Liver (tissue), 9 donors: ENCODE data around the gene HEPHL1. TPM values are rescaled to one million over a fixed set of nuclear protein-coding genes. Genes with fewer than 3 reads are reported as not detected.

Experiments
- DNase-seq: peaks from one replicate; pipeline ENCODE4 v3.0.0-alpha.2; 2017; ENCODE audit warnings: low spot score
- H3K27ac ChIP-seq, 2 donors: one replicate each; pipeline ENCODE4 v1.7.0; 2013; ENCODE audit warnings: inconsistent platforms in 2 of 2, low read length in 2 of 2, control low read depth in 1 of 2, low read depth in 1 of 2, mild to moderate bottlenecking in 1 of 2
- H3K27me3 ChIP-seq, 4 donors: one replicate each; pipeline versions ENCODE4 v1.6.1 to v1.7.0; 2013; ENCODE audit warnings: low read length in 3 of 4, inconsistent platforms in 1 of 4, mild to moderate bottlenecking in 1 of 4, moderate library complexity in 1 of 4; ENCODE audit not compliant: control insufficient read depth in 4 of 4, insufficient read depth in 4 of 4
- H3K36me3 ChIP-seq, 4 donors: one replicate each; pipeline versions ENCODE4 v1.6.1 to v1.7.0; 2013; ENCODE audit warnings: low read length in 3 of 4, mild to moderate bottlenecking in 3 of 4, low read depth in 1 of 4, moderate library complexity in 1 of 4; ENCODE audit not compliant: control insufficient read depth in 4 of 4, insufficient read depth in 3 of 4
- H3K4me1 ChIP-seq, 4 donors: one replicate each; pipeline versions ENCODE4 v1.6.1 to v1.7.0; 2013; ENCODE audit warnings: low read length in 3 of 4, mild to moderate bottlenecking in 3 of 4, moderate library complexity in 1 of 4; ENCODE audit not compliant: control insufficient read depth in 4 of 4, insufficient read depth in 4 of 4
- H3K4me3 ChIP-seq, 3 donors: one replicate each; pipeline versions ENCODE4 v1.6.1 to v1.7.0; 2013; ENCODE audit warnings: low read length in 3 of 3, control low read depth in 1 of 3, low read depth in 1 of 3, mild to moderate bottlenecking in 1 of 3
- H3K9ac ChIP-seq, 2 donors: one replicate each; pipeline ENCODE4 v1.7.0; 2013; ENCODE audit warnings: low read length in 2 of 2, mild to moderate bottlenecking in 2 of 2, moderate library complexity in 2 of 2, control low read depth in 1 of 2, low read depth in 1 of 2
- H3K9me3 ChIP-seq, 4 donors: one replicate each; pipeline versions ENCODE4 v1.6.1 to v1.7.0; 2013; ENCODE audit warnings: low read length in 3 of 4; ENCODE audit not compliant: control insufficient read depth in 4 of 4
- CTCF ChIP-seq: fragments of 150-350 bp; IDR thresholded peaks from 2 replicates; pipeline ENCODE4 v1.5.1; 2017; ENCODE audit warnings: improper control_type of control experiment, low read depth, low read length; ENCODE audit not compliant: missing input control
- EGR1 ChIP-seq, 2 donors: IDR thresholded peaks; 2 replicates each; pipeline ENCODE4 v1.6.1; 2016 to 2018; ENCODE audit warnings: antibody characterized with exemption in 2 of 2, low read depth in 2 of 2
- FOXA1 ChIP-seq: IDR thresholded peaks from 2 replicates; pipeline ENCODE4 v1.6.1; 2016; ENCODE audit warnings: antibody characterized with exemption
- FOXA2 ChIP-seq: IDR thresholded peaks from 2 replicates; pipeline ENCODE4 v1.6.1; 2016; ENCODE audit warnings: antibody characterized with exemption
- GABPA ChIP-seq, 2 donors: IDR thresholded peaks in 1 of 2; conservative IDR thresholded peaks in 1 of 2; 2 replicates each; pipeline ENCODE4 v1.6.1; 2016; ENCODE audit warnings: antibody characterized with exemption in 2 of 2, mild to moderate bottlenecking in 1 of 2, moderate library complexity in 1 of 2
- HNF4G ChIP-seq: IDR thresholded peaks from 2 replicates; pipeline ENCODE4 v1.6.1; 2016; ENCODE audit warnings: antibody characterized with exemption
- JUND ChIP-seq, 2 donors: IDR thresholded peaks; 2 replicates each; pipeline ENCODE4 v1.6.1; 2016; ENCODE audit warnings: antibody characterized with exemption in 2 of 2
- NR2F2 ChIP-seq: IDR thresholded peaks from 2 replicates; pipeline ENCODE4 v1.6.1; 2016; ENCODE audit warnings: antibody characterized with exemption
- RAD21 ChIP-seq, 2 donors: IDR thresholded peaks; 2 replicates each; pipeline ENCODE4 v1.6.1; 2016; ENCODE audit warnings: antibody characterized with exemption in 2 of 2, mild to moderate bottlenecking in 2 of 2
- RXRA ChIP-seq, 2 donors: IDR thresholded peaks; 2 replicates each; pipeline ENCODE4 v1.6.1; 2017 to 2018; ENCODE audit warnings: antibody characterized with exemption in 2 of 2, mild to moderate bottlenecking in 1 of 2
- SP1 ChIP-seq: IDR thresholded peaks from 2 replicates; pipeline ENCODE4 v1.6.1; 2018; ENCODE audit warnings: antibody characterized with exemption, mild to moderate bottlenecking
- TAF1 ChIP-seq: conservative IDR thresholded peaks from 2 replicates; pipeline ENCODE4 v1.6.1; 2016; ENCODE audit warnings: antibody characterized with exemption, mild to moderate bottlenecking
- YY1 ChIP-seq: IDR thresholded peaks from 2 replicates; pipeline ENCODE4 v1.6.1; 2016; ENCODE audit warnings: antibody characterized with exemption, mild to moderate bottlenecking
- WGBS: extraction: QIAGEN DNeasy Blood & Tissue Kit; methylation state at CpG from one replicate; pipeline ENCODE4 v1.1.7; 2013; 5-methylcytosine and 5-hydroxymethylcytosine counted together
- polyA plus RNA-seq, 2 donors: library from polyadenylated mRNA; stranded (reverse) in 1 of 2; unstranded in 1 of 2; fragments of 200-250 nt in 1 of 2; fragments of >200 nt in 1 of 2; fragmentation: Nextera tagmentation in 1 of 2; extraction: Ambion mirVana in 1 of 2; gene quantifications; one replicate each; pipeline versions ENCODE4 v1.2.1 to v1.2.3, GENCODE V29; 2013 to 2015
- total RNA-seq, 2 donors: library from RNA; depleted of rRNA; stranded (reverse); fragments of >200 nt; gene quantifications; one replicate each; pipeline ENCODE4 v1.2.3, GENCODE V29; 2014
- TF ChIP-seq, protein P1 (sequence below): IDR thresholded peaks from 2 replicates; pipeline ENCODE4 v1.6.1; 2016; ENCODE audit warnings: antibody characterized with exemption
- donor health status: healthy.
- donor health status: healthy.
- donor health status: healthy.
- donor health status: healthy.
- donor health status: healthy.

The HEPHL1 gene
- total and polyA plus RNA-seq, 4 donors, result 0.19 TPM; not detected in 3

GRCh38 chr11:94046796-94047195 lies 25.6 kb downstream of the HEPHL1 start:
- H3K4me3 ChIP-seq, result no peak overlapping the region
- H3K9me3 ChIP-seq, result no peaks in the 10 kb centered on the region
- H3K36me3 ChIP-seq, result no peaks in the 10 kb centered on the region
- no peak overlapping the region for H3K27ac ChIP-seq
- H3K9ac ChIP-seq, result no peak overlapping the region
- WGBS, result 35% methylated on average over 1 of the region's 1 CpG
- no peak for DNase-seq
- H3K27me3 ChIP-seq, result no peaks in the 10 kb centered on the region
- no peak for TF ChIP-seq NR2F2
- no peaks in the 10 kb centered on the region for H3K4me1 ChIP-seq

DNA sequence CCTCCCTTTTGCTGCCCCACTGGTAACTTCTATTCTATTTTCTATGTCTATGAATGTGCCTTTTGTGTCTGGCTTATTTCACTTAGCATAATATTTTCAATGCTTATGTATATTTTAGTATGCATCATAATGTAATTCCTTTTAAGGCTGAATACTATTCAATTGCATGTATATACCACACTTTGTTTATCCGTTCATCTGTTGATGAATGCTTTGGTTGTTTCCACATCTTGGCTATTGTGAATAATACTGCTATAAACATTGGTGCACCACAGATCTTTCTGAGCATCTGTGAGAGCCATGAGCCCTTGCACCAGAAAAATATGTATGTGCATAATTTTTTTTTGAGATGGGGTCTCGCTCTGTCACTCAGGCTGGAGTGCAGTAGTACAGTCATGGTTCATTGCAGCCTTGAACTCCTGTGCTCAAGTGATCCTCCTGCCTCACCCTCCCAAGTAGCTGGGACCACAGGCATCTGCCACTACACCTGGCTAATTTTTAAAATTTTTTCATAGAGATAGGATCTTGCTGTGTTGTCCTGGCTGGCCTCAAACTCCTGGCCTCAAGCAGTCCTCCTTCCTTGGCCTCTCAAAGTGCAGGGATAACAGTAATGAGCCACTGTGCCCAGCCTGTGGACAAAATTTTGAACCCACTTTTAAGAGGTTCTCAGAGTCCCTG lies 27.0 kb downstream of the HEPHL1 start:
- no peaks in the 10 kb centered on the region for H3K9me3 ChIP-seq
- no peak overlapping the region for H3K4me3 ChIP-seq
- no peak overlapping the region for H3K9ac ChIP-seq
- DNase-seq, result no peak
- TF ChIP-seq TAF1 (no peak), RAD21 (IDR thresholded peaks at IDR 0.05) (no peak), GABPA (IDR thresholded peaks at IDR 0.05 in 1 of 2, conservative IDR thresholded peaks at IDR 0.05 in 1 of 2) (no peak), FOXA1 (no peak), SP1 (no peak), RXRA (IDR thresholded peaks at IDR 0.05) (no peak), JUND (IDR thresholded peaks at IDR 0.05) (no peak), NR2F2 (no peak), CTCF (no peak), HNF4G (no peak), FOXA2 (no peak), YY1 (no peak), EGR1 (IDR thresholded peaks at IDR 0.05; ENCODE audit: low read depth in 2 of 2) (no peak)
- TF ChIP-seq, protein P1, sequence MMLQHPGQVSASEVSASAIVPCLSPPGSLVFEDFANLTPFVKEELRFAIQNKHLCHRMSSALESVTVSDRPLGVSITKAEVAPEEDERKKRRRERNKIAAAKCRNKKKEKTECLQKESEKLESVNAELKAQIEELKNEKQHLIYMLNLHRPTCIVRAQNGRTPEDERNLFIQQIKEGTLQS, result no peak
- H3K27ac ChIP-seq, result no peak overlapping the region
- WGBS, result 89% methylated on average over 2 of the region's 2 CpGs
- no peaks in the 10 kb centered on the region for H3K4me1 ChIP-seq
- no peaks in the 10 kb centered on the region for H3K36me3 ChIP-seq
- no peaks in the 10 kb centered on the region for H3K27me3 ChIP-seq

- Histone ChIP-seq H3K4me1 (no peaks in the 10 kb centered on the region), H3K9ac (no peak overlapping the region), H3K9me3 (no peaks in the 10 kb centered on the region), H3K27me3 (no peaks in the 10 kb centered on the region), H3K27ac (no peak overlapping the region), H3K4me3 (no peak overlapping the region), H3K36me3 (no peaks in the 10 kb centered on the region)
- WGBS, result 82% methylated on average over 1 of the region's 1 CpG
- DNase-seq, result no peak
- TF ChIP-seq FOXA2, result no peak
- TF ChIP-seq GABPA (IDR thresholded peaks at IDR 0.05 in 1 of 2, conservative IDR thresholded peaks at IDR 0.05 in 1 of 2), result no peak
Measured at GRCh38 chr11:94049351-94049750, 28.2 kb downstream of the HEPHL1 start.
